NCI-H2196 treated with DMSO at 0.1 percent for 48 hours (cell line): ENCODE measurements around the gene LTB.
"Not testable (repeated sequence)": the region's sequence is repeated elsewhere in the genome, so short reads cannot be mapped to it uniquely, and the experiment has no call there.

Experiments
- DNase-seq: peaks from one replicate; lab custom pipeline; 2025; ENCODE audit not compliant: unreplicated experiment; lab: John Stamatoyannopoulos, UW

The LTB gene

GRCh38 chr6:31609519-31610406, 27.5 kb upstream of the LTB start:
- DNase-seq = no peak

DNA sequence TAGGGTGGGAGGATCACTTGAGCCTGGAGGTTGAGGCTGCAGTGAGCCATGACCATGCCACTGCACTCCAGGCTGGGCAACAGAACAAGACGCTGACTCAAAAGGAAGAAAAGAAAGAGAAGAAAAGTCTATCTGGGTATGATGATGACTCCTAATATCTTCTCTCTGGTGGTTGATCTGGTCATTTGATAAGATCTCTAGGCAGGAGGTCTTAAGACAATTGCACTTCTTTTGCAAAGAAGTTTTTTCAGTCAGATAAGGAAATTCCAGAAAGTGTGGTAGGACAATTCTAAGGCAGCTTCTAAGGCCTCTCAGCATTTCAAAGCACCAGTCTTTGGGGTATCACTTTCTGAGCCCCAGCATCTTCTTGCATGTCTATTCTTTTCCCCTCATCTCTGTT, 25.1 kb upstream of the LTB start:
- no peak for DNase-seq

DNA sequence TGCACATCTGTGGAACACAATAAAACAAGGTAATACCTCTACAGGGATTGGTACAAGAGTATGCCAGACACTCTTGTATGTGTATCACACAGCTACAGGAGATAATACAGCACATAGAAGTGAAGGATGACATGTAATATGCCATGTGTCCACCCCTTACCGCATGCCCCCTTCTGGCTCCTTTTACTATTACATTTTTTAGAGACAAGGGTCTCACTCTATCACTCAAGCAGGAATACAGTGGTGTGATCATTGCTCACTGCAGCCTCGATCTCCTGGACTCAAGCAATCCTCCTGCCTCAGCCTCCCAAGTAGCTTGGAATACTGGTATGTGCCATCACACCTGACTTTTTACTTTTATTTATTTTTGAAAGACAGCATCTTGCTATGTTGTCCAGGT, 14.8 kb upstream of the LTB start:
- DNase-seq = no peak

GRCh38 chr6:31592396-31592771, 10.2 kb upstream of the LTB start:
- DNase-seq = no peak

GRCh38 chr6:31590691-31591090, 8.5 kb upstream of the LTB start:
- DNase-seq = not testable (repeated sequence)

GRCh38 chr6:31588871-31589650, 6.8 kb upstream of the LTB start:
- DNase-seq = no peak

- DNase-seq = no peak
These were observed 5.9 kb upstream of the LTB start for GRCh38 chr6:31587791-31588777.

- DNase-seq = no peak
These were observed 4.5 kb upstream of the LTB start for GRCh38 chr6:31586599-31587281.

GRCh38 chr6:31586008-31586407, 3.8 kb upstream of the LTB start, which contains the start of gene LST1:
Gene LST1, plus strand, starts transcription at chr6:31586277. Its CDS starts 1,023 bp downstream, at chr6:31587300.
- no peak for DNase-seq

DNA sequence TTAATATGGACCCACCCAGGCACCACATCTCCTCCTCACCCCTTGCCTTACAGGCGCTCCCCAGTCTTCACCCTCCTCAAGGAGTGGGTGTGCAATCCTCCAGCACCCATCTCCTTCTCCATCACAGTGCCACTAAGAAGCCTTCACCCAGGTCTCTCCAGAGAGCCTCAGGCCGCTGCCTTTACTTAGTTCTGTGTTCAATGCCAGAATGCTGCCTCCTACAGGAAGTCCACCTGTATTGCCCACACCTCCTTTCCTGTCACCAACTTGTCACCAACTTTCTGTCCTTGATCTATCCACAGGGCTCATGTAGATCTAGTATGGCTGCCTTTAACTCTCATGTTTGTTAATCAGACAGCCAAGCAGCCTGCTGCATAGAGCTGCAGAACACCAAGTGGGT, 3.3 kb upstream of the LTB start:
- DNase-seq = no peak

GRCh38 chr6:31581434-31582229, 592 bp downstream of the LTB start:
- DNase-seq = no peak

DNA sequence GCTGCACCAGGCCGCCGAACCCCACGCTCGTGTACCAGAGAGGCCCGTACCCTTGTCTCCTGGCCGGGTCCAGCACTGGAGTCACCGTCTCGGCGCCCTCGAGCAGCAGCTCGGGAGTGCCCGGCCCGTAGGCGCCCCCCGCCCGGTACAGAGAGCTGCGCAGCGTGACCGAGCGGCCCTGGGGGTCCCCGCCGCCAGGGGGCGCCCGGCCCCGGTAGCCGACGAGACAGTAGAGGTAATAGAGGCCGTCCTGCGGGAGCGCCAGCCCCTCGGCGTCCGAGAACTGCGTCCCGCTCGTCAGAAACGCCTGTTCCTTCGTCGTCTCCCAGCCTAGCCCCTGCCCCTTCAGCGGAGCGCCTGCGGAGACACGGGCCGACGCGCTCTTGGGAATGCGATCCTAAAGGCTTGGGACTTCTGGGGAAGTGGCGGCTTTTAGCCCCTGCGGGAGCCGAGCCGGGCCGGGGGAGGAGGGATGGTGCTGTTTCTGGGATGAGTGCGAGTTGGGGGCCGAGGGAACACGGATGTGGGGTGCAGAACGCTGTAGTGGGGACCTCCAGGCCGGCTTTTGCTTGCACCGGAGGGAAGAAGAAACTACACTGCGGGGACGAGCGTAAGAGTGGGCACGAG, 1.3 kb downstream of the LTB start:
- DNase-seq = peak; percentile 66

DNA sequence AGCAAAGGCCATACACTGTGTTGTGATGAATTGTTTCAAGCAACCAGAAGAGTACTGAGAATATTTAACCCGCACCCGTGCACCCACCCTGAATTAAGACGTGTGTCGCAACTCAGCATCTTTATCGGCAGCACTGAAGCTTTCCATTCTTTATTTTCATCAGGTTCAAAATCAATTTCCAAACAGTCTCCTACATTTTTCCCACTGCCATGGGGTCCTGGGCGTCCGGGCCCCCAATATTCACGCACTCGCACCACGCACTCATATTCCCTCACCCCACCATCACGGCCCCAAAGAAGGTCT, 1.8 kb downstream of the LTB start:
- DNase-seq = no peak

DNA sequence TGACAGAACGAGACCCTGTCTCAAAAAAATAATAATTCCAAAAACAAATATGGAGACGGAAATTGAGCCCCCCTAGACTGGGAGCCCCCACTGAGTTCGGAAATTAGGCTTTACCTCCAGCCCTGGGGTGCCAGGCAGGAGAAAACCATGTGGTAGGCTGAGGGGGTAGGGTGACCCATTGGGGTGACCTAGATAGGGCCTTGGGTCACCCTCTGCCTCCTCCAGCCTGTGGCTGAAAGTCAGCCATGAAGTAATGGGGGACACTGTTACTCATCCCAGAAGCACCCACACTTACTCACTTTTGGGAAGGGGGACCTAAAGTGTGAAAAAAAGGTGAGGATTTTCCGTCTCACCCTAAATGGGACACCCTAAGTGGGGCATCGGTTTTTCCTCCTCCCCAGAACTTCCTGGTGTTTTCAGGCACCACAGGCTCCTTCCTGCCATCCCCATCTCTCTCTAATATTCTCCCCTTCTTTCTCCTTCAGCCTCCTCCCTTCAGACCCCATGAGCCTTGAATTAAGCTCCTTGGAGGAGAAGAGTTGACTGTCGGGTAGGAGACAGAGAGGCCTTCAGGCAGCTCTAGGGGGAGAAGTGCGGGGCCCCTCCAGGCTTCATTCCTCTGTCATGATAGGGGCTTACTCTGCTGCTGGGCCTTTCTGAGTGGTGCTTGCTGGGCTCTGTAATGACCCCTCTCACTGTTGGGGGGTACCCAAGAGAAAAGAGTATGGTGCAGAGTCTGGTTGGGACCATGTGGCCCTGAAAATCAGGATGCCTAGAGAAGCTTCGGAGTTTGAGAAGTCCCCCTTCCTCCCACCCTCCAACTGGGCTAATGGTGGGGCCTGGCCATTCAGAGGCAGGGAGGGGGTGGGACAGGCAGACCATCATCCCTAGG, 2.4 kb downstream of the LTB start:
- DNase-seq = no peak

GRCh38 chr6:31579119-31579505, 3.1 kb downstream of the LTB start:
- DNase-seq = no peak

DNA sequence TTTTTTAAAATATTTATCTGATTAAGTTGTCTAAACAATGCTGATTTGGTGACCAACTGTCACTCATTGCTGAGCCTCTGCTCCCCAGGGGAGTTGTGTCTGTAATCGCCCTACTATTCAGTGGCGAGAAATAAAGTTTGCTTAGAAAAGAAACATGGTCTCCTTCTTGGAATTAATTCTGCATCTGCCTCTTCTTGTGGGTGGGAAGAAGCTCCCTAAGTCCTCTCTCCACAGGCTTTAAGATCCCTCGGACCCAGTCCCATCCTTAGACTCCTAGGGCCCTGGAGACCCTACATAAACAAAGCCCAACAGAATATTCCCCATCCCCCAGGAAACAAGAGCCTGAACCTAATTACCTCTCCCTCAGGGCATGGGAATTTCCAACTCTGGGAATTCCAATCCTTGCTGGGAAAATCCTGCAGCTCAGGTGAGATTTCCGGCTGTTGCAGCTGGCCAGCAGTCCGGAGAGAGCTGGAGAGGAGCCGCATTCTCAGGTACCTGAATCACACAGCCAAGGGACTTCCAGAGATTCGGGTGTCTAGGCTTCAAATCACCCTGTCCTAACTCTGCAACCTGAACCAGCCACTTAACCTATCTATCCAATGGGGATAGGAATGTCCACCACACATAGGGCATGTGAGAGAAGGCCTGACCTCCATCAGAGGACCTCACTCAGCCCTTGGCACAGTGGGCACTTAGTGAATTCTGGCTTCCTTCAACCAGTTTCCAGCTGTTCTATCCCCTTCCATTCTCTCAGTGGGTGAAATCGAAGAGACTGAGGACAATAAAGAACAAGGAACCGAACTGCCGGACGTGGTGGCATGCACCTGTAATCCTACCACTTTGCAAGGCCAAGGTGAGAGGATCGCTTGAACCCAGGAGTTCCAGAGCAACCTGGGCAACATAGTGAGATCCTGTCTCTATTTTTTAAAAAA, 3.8 kb downstream of the LTB start:
- no peak for DNase-seq

- no peak for DNase-seq
These were observed 4.7 kb downstream of the LTB start for GRCh38 chr6:31577579-31577966.
